GM12878 (cell line): ENCODE measurements around the gene GAL3ST2. TPM values are rescaled to one million over a fixed set of nuclear protein-coding genes. Genes with fewer than 3 reads are reported as not detected.

ENCODE experiments used
- ATAC-seq: fragments of 200-7000 bp; cut with Tn5 transposase; 3 replicates; pipeline ENCODE4 v1.9.1; 2020; ENCODE audit warnings: mild to moderate bottlenecking, moderate library complexity
- BruUV-seq: library from RNA; stranded (reverse); fragments of 400-500 nt; replicated peaks from 2 replicates; lab custom pipeline; 2021; lab: Mats Ljungman, UMichigan
- CTCF ChIA-PET: fragments of 300-600 bp; sonication (Branson Sonifier 250); formaldehyde crosslinking; extraction: SDS; loops from one replicate; lab custom pipeline; 2021; ENCODE audit warnings: inconsistent platforms; lab: Yijun Ruan, JAX
- POLR2A ChIA-PET: fragments of 350-600 bp; formaldehyde crosslinking; extraction: SDS; loops from one replicate; lab custom pipeline; 2021; ENCODE audit warnings: inconsistent platforms; lab: Charles Lee
- RAD21 ChIA-PET: fragments of 300-600 bp; sonication (Branson Sonifier 250); formaldehyde crosslinking; loops from one replicate; lab custom pipeline; 2023; ENCODE audit warnings: antibody characterized with exemption; ENCODE audit not compliant: unreplicated experiment; lab: Charles Lee
- SMC1A ChIA-PET: fragments of 300-600 bp; sonication (Branson Sonifier 250); formaldehyde crosslinking; loops from one replicate; lab custom pipeline; 2023; ENCODE audit not compliant: unreplicated experiment, uncharacterized antibody; lab: Charles Lee
- DNase-seq: peaks from one replicate; pipeline ENCODE4 v3.0.0-alpha.2; 2011; ENCODE audit warnings: low read depth, low spot score
- FAIRE-seq: peaks from 3 replicates; lab custom pipeline; 2011; peaks lifted over from hg19 to GRCh38; lab: Jason Lieb, UNC
- H2AFZ ChIP-seq: 2 replicates; pipeline ENCODE4 v1.6.0; 2011; ENCODE audit warnings: low read depth, low read length, control low read depth; ENCODE audit not compliant: control insufficient read depth
- H3K27ac ChIP-seq: 2 replicates; pipeline ENCODE4 v1.5.1; 2011; ENCODE audit warnings: control low read depth; ENCODE audit not compliant: control insufficient read depth, insufficient read depth
- H3K27me3 ChIP-seq, 2 experiments: replicated peaks in 1 of 2; 2 replicates each; pipeline versions ENCODE4 v1.6.0 to v1.6.1; 2011; ENCODE audit warnings: low read length in 1 of 2; ENCODE audit not compliant: control insufficient read depth in 2 of 2, insufficient read depth in 2 of 2
- H3K36me3 ChIP-seq, 2 experiments: 2 replicates each; pipeline ENCODE4 v1.5.1; 2011; ENCODE audit warnings: low read length in 1 of 2; ENCODE audit not compliant: control insufficient read depth in 2 of 2, insufficient read depth in 2 of 2
- H3K4me1 ChIP-seq: 2 replicates; pipeline ENCODE4 v1.6.1; 2011; ENCODE audit warnings: mild to moderate bottlenecking, low read length, moderate library complexity, mixed read lengths; ENCODE audit not compliant: control insufficient read depth, insufficient read depth
- H3K4me2 ChIP-seq: 2 replicates; pipeline ENCODE4 v1.6.0; 2011; ENCODE audit warnings: control low read depth; ENCODE audit not compliant: control insufficient read depth, insufficient read depth
- H3K4me3 ChIP-seq: fragments of 200-600 bp; sonication (generic); 2 replicates; pipeline ENCODE4 v1.5.1; 2016
- H3K79me2 ChIP-seq: 2 replicates; pipeline ENCODE4 v1.6.0; 2011; ENCODE audit warnings: low read length; ENCODE audit not compliant: control insufficient read depth, insufficient read depth
- H3K9ac ChIP-seq: 2 replicates; pipeline ENCODE4 v1.8.0; 2011; ENCODE audit warnings: low read length, control low read depth, mixed read lengths; ENCODE audit not compliant: control insufficient read depth, insufficient read depth
- H3K9me3 ChIP-seq: replicated peaks from 3 replicates; pipeline ENCODE4 v1.5.1; 2011; ENCODE audit warnings: mild to moderate bottlenecking, low read length; ENCODE audit not compliant: control insufficient read depth, insufficient read depth
- H4K20me1 ChIP-seq: 2 replicates; pipeline ENCODE4 v1.6.0; 2011; ENCODE audit not compliant: control insufficient read depth, insufficient read depth
- ASH2L ChIP-seq: fragments of 300-600, 200-600 bp; sonication (generic); IDR thresholded peaks from 2 replicates; pipeline ENCODE4 v1.6.1; 2017; ENCODE audit warnings: low read depth, mild to moderate bottlenecking, borderline replicate concordance
- CHD2 ChIP-seq: IDR thresholded peaks from 2 replicates; pipeline ENCODE4 v1.6.1; 2011; ENCODE audit warnings: low read depth, low read length, improper control_type of control experiment, borderline replicate concordance
- EZH2 ChIP-seq: IDR thresholded peaks from 2 replicates; pipeline ENCODE4 v1.6.1; 2012; ENCODE audit warnings: low read depth, mild to moderate bottlenecking, control low read depth, inconsistent platforms, low read length, borderline replicate concordance; ENCODE audit not compliant: control insufficient read depth
- KAT2A ChIP-seq: conservative IDR thresholded peaks from 2 replicates; pipeline ENCODE4 v1.6.1; 2011; ENCODE audit warnings: low read depth, low read length; ENCODE audit not compliant: control insufficient read depth
- MTA2 ChIP-seq: fragments of 450-650 bp; IDR thresholded peaks from 2 replicates; pipeline ENCODE4 v1.6.1; 2016; ENCODE audit warnings: low read depth, mild to moderate bottlenecking, moderate library complexity
- NR2C1 ChIP-seq: fragments of 450-650 bp; IDR thresholded peaks from 2 replicates; pipeline ENCODE4 v1.6.1; 2017; ENCODE audit warnings: antibody characterized with exemption, mild to moderate bottlenecking, moderate library complexity
- NR2C2 ChIP-seq: IDR thresholded peaks from 2 replicates; pipeline ENCODE4 v1.6.1; 2011; ENCODE audit warnings: borderline replicate concordance, low read depth; ENCODE audit not compliant: control insufficient read depth, insufficient read length
- SMAD1 ChIP-seq: fragments of 450-650 bp; IDR thresholded peaks from 2 replicates; pipeline ENCODE4 v1.6.1; 2018; ENCODE audit warnings: mild to moderate bottlenecking, low read depth; ENCODE audit not compliant: partially characterized antibody
- SP1 ChIP-seq: IDR thresholded peaks from one replicate; pipeline ENCODE4 v1.6.1; 2011; ENCODE audit warnings: low read depth, low read length
- WGBS: methylation state at CpG from one replicate; pipeline ENCODE4 v1.1.6; 2016; ENCODE audit warnings: low lambda C conversion rate; ENCODE audit not compliant: insufficient replicate concordance, insufficient coverage; ENCODE audit errors: missing lambda C conversion rate; 5-methylcytosine and 5-hydroxymethylcytosine counted together
- in situ Hi-C: fragments of 300-500 bp; cut with MboI; formaldehyde crosslinking; loops from 9 replicates; pipeline ENCODE4 v1.14.3; 2018; ENCODE audit warnings: mixed read lengths
- intact Hi-C: fragments of 100-400 bp; cut with micrococcal nuclease; formaldehyde crosslinking; loops from one replicate; pipeline ENCODE4 v1.14.2; 2022; ENCODE audit not compliant: unreplicated experiment
- polyA plus RNA-seq, 11 experiments: library from polyadenylated mRNA; depleted of rRNA in 4 of 11; unstranded in 6 of 11; stranded (reverse) in 5 of 11; fragments of >200 nt; fragmentation: Nextera tagmentation in 4 of 11; fragmentation: Illumina TruSeq in 1 of 11; extraction: Ambion mirVana in 4 of 11; extraction: Trizol in 1 of 11; gene quantifications; 1 replicate in 1 of 11; 2 replicates in 10 of 11; pipeline versions ENCODE4 v1.2.1 to v1.2.3, GENCODE V29; 2011 to 2016; ENCODE audit warnings: inconsistent platforms in 2 of 11, missing spikeins in 2 of 11, low read depth in 1 of 11
- total RNA-seq, 4 experiments: library from RNA; depleted of rRNA in 3 of 4; stranded (reverse); fragments of >200 nt in 3 of 4; fragmentation: Illumina TruSeq in 1 of 4; extraction: Trizol in 1 of 4; gene quantifications; 2 replicates each; pipeline versions ENCODE4 v1.2.1 to v1.2.3, GENCODE V29; 2013 to 2021
- TF ChIP-seq, protein P1 (sequence below): fragments of 450-650 bp; IDR thresholded peaks from 2 replicates; pipeline ENCODE4 v1.6.1; 2016; ENCODE audit warnings: mild to moderate bottlenecking
- TF ChIP-seq, protein P2 (sequence below): IDR thresholded peaks from 2 replicates; pipeline ENCODE4 v1.6.1; 2012; ENCODE audit warnings: mild to moderate bottlenecking, low read depth, low read length
- TF ChIP-seq, protein P3 (sequence below): IDR thresholded peaks from 2 replicates; pipeline ENCODE4 v1.6.1; 2011; ENCODE audit warnings: low read depth, low read length, improper control_type of control experiment, borderline replicate concordance
- TF ChIP-seq, protein P4 (sequence below): IDR thresholded peaks from 2 replicates; pipeline ENCODE4 v1.6.1; 2011; ENCODE audit warnings: mild to moderate bottlenecking, low read depth, low read length, moderate library complexity; ENCODE audit not compliant: insufficient replicate concordance

Gene GAL3ST2
- total and polyA plus RNA-seq, 10 of the 15 experiments (the other 5 are each of a cell fraction or from before 2014, with no cell fraction given): 0.09 to 0.36 (median 0.11) TPM; not detected in 7

DNA sequence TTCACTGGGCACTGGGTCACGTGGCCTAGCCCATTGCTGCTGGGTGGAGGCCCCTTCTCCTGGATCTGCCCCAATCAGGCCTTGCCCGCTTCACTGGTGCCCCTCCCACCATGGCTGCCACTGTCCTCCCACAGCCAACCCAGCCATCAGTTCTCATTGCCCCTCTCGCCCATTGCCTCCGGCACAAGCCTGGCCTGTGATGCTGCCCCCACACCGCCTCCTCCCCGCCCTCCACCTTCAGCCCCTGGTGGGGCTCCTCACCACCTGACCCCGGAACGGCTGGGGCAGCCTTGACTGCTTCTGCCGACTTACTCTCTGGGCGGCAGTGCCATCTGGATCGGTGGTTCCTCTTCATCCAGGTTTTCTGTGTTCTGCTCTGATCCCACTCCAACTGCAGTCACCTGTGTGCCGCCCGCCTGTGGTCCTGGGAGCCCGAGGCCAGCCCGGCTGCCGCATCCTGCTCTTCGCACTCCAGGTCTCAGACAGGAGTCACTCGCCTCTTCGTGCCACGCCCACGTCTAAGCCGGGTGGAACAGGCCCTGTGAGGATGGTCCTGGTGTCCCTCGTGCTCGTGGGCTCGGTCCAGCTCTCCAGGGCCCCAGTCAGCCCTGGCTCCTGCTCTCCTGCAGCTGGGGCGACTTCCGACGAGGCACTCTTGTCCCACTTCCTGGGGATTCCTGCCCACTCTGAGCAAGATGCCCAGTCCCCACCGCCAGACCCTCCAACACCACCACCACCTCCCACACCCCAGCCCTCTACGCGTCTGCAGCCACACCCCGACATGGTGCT lies 28.0 kb upstream of the GAL3ST2 start (continued):
- no peak for TF ChIP-seq NR2C2

DNA sequence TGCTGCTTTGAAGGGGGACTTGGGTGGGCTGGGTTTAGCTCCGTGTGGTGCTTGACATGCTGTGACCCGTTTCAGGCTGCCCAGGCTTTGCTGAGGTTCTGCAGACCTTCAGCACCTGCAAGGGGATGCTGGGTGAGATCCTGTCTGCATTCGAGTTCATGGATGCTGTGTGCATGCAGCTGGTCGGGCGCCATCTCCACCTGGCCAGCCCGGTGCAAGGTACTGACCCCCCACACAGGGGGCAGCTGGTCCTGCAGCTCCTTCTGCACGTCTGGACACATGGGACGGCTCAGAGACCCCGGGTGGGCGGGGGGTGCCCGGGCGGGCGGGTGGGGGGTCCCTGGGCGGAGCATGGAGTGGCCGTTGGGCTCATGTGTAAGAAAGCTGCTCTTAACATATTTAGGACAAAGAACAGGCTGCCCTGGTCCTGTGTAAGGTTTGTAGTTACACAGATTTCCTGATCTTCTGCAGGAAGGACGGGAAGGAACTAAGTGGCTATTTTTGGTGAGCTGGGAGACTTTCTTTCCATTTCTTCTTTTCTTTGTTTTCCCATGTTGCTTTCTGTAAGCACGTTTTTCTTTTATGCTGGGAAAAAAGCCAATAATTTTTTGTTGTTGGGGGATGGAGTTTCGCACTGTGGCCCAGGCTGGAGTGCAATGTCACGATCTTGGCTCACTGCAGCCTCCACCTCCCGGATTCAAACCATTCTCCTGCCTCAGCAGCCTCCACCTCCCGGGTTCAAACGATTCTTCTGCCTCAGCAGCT lies 26.4 kb upstream of the GAL3ST2 start:
- WGBS: 74% methylated on average over 22 of the region's 22 CpGs
- no peak for ATAC-seq
- Histone ChIP-seq H3K79me2 (no peaks in the 10 kb centered on the region), H3K27ac (no peak overlapping the region), H3K4me1 (no peaks in the 10 kb centered on the region), H4K20me1 (no peaks in the 10 kb centered on the region), H3K36me3 (peaks cover 0 to 7% of the 10 kb centered on the region in 2 experiments), H3K9ac (no peak overlapping the region), H3K27me3 (no peaks in the 10 kb centered on the region), H3K4me3 (no peak overlapping the region), H2AFZ (no peak overlapping the region), H3K4me2 (no peak overlapping the region), H3K9me3 (no peaks in the 10 kb centered on the region; the same call in 2 of the 3 replicates)
- in situ Hi-C loops (no loop called here), intact Hi-C loops (no loop called here)
- FAIRE-seq: no peak
- CTCF ChIA-PET: no interaction called here
- POLR2A ChIA-PET: no interaction called here
- RAD21 ChIA-PET: no interaction called here
- no TSS peak for BruUV-seq
- no peak for DNase-seq
- SMC1A ChIA-PET: no interaction called here
- TF ChIP-seq, protein P1, sequence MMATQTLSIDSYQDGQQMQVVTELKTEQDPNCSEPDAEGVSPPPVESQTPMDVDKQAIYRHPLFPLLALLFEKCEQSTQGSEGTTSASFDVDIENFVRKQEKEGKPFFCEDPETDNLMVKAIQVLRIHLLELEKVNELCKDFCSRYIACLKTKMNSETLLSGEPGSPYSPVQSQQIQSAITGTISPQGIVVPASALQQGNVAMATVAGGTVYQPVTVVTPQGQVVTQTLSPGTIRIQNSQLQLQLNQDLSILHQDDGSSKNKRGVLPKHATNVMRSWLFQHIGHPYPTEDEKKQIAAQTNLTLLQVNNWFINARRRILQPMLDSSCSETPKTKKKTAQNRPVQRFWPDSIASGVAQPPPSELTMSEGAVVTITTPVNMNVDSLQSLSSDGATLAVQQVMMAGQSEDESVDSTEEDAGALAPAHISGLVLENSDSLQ: no peak
- TF ChIP-seq ASH2L: no peak
- TF ChIP-seq, protein P2, sequence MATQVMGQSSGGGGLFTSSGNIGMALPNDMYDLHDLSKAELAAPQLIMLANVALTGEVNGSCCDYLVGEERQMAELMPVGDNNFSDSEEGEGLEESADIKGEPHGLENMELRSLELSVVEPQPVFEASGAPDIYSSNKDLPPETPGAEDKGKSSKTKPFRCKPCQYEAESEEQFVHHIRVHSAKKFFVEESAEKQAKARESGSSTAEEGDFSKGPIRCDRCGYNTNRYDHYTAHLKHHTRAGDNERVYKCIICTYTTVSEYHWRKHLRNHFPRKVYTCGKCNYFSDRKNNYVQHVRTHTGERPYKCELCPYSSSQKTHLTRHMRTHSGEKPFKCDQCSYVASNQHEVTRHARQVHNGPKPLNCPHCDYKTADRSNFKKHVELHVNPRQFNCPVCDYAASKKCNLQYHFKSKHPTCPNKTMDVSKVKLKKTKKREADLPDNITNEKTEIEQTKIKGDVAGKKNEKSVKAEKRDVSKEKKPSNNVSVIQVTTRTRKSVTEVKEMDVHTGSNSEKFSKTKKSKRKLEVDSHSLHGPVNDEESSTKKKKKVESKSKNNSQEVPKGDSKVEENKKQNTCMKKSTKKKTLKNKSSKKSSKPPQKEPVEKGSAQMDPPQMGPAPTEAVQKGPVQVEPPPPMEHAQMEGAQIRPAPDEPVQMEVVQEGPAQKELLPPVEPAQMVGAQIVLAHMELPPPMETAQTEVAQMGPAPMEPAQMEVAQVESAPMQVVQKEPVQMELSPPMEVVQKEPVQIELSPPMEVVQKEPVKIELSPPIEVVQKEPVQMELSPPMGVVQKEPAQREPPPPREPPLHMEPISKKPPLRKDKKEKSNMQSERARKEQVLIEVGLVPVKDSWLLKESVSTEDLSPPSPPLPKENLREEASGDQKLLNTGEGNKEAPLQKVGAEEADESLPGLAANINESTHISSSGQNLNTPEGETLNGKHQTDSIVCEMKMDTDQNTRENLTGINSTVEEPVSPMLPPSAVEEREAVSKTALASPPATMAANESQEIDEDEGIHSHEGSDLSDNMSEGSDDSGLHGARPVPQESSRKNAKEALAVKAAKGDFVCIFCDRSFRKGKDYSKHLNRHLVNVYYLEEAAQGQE: no peak
- no peak for TF ChIP-seq SMAD1
- TF ChIP-seq, protein P3, sequence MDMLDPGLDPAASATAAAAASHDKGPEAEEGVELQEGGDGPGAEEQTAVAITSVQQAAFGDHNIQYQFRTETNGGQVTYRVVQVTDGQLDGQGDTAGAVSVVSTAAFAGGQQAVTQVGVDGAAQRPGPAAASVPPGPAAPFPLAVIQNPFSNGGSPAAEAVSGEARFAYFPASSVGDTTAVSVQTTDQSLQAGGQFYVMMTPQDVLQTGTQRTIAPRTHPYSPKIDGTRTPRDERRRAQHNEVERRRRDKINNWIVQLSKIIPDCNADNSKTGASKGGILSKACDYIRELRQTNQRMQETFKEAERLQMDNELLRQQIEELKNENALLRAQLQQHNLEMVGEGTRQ: no peak
- TF ChIP-seq SP1: no peak
- TF ChIP-seq KAT2A: no peak
- TF ChIP-seq, protein P4, sequence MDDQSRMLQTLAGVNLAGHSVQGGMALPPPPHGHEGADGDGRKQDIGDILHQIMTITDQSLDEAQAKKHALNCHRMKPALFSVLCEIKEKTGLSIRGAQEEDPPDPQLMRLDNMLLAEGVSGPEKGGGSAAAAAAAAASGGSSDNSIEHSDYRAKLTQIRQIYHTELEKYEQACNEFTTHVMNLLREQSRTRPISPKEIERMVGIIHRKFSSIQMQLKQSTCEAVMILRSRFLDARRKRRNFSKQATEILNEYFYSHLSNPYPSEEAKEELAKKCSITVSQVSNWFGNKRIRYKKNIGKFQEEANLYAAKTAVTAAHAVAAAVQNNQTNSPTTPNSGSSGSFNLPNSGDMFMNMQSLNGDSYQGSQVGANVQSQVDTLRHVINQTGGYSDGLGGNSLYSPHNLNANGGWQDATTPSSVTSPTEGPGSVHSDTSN: no peak
- no peak for TF ChIP-seq MTA2
- no peak for TF ChIP-seq NR2C1
- TF ChIP-seq EZH2: no peak
- no peak for TF ChIP-seq CHD2
